ENCODE results near the gene ZGPAT. TPM values are rescaled to one million over a fixed set of nuclear protein-coding genes. Genes with fewer than 3 reads are reported as not detected.

Gene ZGPAT
- total RNA-seq, 2 experiments from 2014 or later: 22.4 to 22.5 TPM

DNA sequence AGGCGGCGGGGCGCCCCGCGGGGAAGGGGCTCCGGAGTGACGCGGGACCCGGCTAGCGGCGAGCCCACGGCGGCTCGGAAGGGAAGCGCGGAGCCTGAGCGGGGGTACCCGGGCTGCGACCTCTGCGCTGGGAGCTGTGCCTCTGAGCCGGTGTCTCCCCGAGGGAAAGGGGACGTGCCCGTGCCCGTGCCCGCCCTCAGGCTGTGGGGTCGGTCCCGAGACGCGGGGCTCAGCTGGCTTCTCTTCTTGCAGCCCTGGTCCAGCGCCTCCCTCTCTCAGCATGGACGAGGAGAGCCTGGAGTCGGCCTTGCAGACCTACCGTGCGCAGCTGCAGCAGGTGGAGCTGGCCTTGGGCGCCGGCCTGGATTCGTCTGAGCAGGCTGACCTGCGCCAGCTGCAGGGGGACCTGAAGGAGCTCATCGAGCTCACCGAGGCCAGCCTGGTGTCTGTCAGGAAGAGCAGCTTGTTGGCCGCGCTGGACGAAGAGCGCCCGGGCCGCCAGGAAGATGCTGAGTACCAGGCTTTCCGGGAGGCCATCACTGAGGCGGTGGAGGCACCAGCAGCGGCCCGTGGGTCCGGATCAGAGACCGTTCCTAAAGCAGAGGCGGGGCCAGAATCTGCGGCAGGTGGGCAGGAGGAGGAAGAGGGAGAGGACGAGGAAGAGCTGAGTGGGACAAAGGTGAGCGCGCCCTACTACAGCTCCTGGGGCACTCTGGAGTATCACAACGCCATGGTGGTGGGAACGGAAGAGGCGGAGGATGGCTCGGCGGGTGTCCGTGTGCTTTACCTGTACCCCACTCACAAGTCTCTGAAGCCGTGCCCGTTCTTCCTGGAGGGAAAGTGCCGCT is 686 bp downstream of the ZGPAT start:
- DNase-seq (no peak), ATAC-seq (no peak)
- ChIA-PET CTCF (interaction anchor here (0.7 to 3.5 kb wide), 18 partner anchors 9 to 171 kb away, joined by 3 to 28 read pairs (median 5); partner anchors contain the start of genes LIME1, PTK6 and TPD52L2), POLR2A (interaction anchor here (0.7 to 3.0 kb wide), 15 partner anchors 10 to 328 kb away, joined by 3 to 16 read pairs (median 4); partner anchors contain the start of gene LIME1)
- intact Hi-C loops (cut with micrococcal nuclease): loop anchor here (10.0 kb wide), 1 partner anchor 156 kb away; the partner anchor contains the start of genes ABHD16B and TPD52L2
- peak overlapping the region; percentile 70 for H3K27ac Mint-ChIP-seq
- H3K36me3 Mint-ChIP-seq (ENCODE audit: low read depth): peaks cover 51% of the 10 kb centered on the region
- peaks cover 4% of the 10 kb centered on the region for H3K9me3 Mint-ChIP-seq
- peak overlapping the region; percentile 87 for H3K4me3 Mint-ChIP-seq
- TF ChIP-seq, protein P1, sequence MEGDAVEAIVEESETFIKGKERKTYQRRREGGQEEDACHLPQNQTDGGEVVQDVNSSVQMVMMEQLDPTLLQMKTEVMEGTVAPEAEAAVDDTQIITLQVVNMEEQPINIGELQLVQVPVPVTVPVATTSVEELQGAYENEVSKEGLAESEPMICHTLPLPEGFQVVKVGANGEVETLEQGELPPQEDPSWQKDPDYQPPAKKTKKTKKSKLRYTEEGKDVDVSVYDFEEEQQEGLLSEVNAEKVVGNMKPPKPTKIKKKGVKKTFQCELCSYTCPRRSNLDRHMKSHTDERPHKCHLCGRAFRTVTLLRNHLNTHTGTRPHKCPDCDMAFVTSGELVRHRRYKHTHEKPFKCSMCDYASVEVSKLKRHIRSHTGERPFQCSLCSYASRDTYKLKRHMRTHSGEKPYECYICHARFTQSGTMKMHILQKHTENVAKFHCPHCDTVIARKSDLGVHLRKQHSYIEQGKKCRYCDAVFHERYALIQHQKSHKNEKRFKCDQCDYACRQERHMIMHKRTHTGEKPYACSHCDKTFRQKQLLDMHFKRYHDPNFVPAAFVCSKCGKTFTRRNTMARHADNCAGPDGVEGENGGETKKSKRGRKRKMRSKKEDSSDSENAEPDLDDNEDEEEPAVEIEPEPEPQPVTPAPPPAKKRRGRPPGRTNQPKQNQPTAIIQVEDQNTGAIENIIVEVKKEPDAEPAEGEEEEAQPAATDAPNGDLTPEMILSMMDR (IDR thresholded peaks at IDR 0.05): no peak
- H3K4me1 Mint-ChIP-seq (ENCODE audit: low read depth): peaks cover 41% of the 10 kb centered on the region
- H3K27me3 Mint-ChIP-seq: no peaks in the 10 kb centered on the region

DNA sequence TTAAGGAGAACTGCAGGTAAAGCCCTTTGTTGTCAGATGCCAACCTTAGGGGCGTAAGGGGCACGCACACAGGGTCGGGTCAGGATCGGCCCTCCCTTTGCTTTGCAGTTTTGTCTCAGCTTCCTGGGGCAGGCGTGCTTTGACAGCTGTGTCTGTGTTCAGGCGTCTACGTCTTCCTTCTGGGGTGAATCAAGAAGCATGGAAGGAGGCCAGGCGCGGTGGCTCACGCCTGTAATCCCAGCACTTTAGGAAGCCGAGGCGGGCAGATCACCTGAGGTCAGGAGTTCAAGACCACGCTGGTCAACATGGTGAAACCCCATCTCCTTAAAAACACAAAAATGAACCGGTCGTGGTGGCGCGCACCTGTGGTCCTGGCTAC is 1.3 kb downstream of the ZGPAT start:
- no peaks in the 10 kb centered on the region for H3K27me3 Mint-ChIP-seq
- H3K4me1 Mint-ChIP-seq (ENCODE audit: low read depth): peaks cover 41% of the 10 kb centered on the region
- DNase-seq: no peak
- TF ChIP-seq, protein P1 (IDR thresholded peaks at IDR 0.05): no peak
- ATAC-seq: no peak
- intact Hi-C loops (cut with micrococcal nuclease): loop anchor here (10.0 kb wide), 1 partner anchor 156 kb away; the partner anchor contains the start of genes ABHD16B and TPD52L2
- H3K36me3 Mint-ChIP-seq (ENCODE audit: low read depth): peaks cover 54% of the 10 kb centered on the region
- ChIA-PET POLR2A (interaction anchor here (0.8 to 3.0 kb wide), 5 partner anchors 11 to 328 kb away, joined by 3 to 16 read pairs (median 4); partner anchors contain the start of gene LIME1), CTCF (interaction anchor here (2.0 to 2.8 kb wide), 3 partner anchors 10 to 77 kb away, joined by 8 to 16 read pairs (median 8); no protein-coding TSS in a partner anchor)
- peaks cover 6% of the 10 kb centered on the region for H3K9me3 Mint-ChIP-seq
- H3K27ac Mint-ChIP-seq: peak overlapping the region; percentile 70
- peak overlapping the region; percentile 87 for H3K4me3 Mint-ChIP-seq

GRCh38 chr20:63711085-63711645 is 3.3 kb downstream of the ZGPAT start:
- Mint-ChIP-seq H3K27me3 (no peaks in the 10 kb centered on the region), H3K4me1 (ENCODE audit: low read depth) (peaks cover 46% of the 10 kb centered on the region), H3K9me3 (peaks cover 13% of the 10 kb centered on the region), H3K27ac (peak overlapping the region; percentile 25), H3K4me3 (no peak overlapping the region), H3K36me3 (ENCODE audit: low read depth) (peaks cover 63% of the 10 kb centered on the region)
- ChIA-PET POLR2A (no interaction called here), CTCF (interaction anchor here (1.2 kb wide), 1 partner anchor 263 kb away, joined by 4 read pairs; no protein-coding TSS in a partner anchor)
- ATAC-seq: no peak
- no peak for DNase-seq
- intact Hi-C loops (cut with micrococcal nuclease): no loop called here
- TF ChIP-seq, protein P1 (IDR thresholded peaks at IDR 0.05): no peak

- Mint-ChIP-seq H3K36me3 (ENCODE audit: low read depth) (peaks cover 67% of the 10 kb centered on the region), H3K4me1 (ENCODE audit: low read depth) (peaks cover 46% of the 10 kb centered on the region), H3K4me3 (no peak overlapping the region), H3K27ac (no peak overlapping the region), H3K27me3 (no peaks in the 10 kb centered on the region), H3K9me3 (peaks cover 15% of the 10 kb centered on the region)
- ATAC-seq (no peak), DNase-seq (no peak)
- ChIA-PET CTCF (interaction anchor here (0.6 to 1.2 kb wide), 2 partner anchors 174 to 262 kb away, joined by 3 to 4 read pairs; no protein-coding TSS in a partner anchor), POLR2A (no interaction called here)
- TF ChIP-seq, protein P1 (IDR thresholded peaks at IDR 0.05): no peak
- intact Hi-C loops (cut with micrococcal nuclease): no loop called here
These were observed 4.4 kb downstream of the ZGPAT start for GRCh38 chr20:63712191-63712590.

Data from activated CD8-positive, alpha-beta T cell treated with anti-CD3 and anti-CD28 coated beads for 36 hours (primary cell).